GM12801 (cell line): ENCODE results near the gene UGCG.

Source experiments
- CTCF ChIP-seq: IDR thresholded peaks from one replicate; pipeline ENCODE4 v1.5.1; 2011; ENCODE audit warnings: control low read depth; ENCODE audit not compliant: insufficient read length; ENCODE audit errors: extremely low read depth

Gene UGCG

GRCh38 chr9:111959468-111960359 lies 63.1 kb downstream of the UGCG start:
- TF ChIP-seq CTCF = no peak

- no peak for TF ChIP-seq CTCF
These were observed 64.4 kb downstream of the UGCG start for GRCh38 chr9:111961009-111961408.

GRCh38 chr9:111961575-111961974 lies 65.0 kb downstream of the UGCG start:
- TF ChIP-seq CTCF = no peak

GRCh38 chr9:111962021-111962420 lies 65.4 kb downstream of the UGCG start:
- TF ChIP-seq CTCF = no peak

- no peak for TF ChIP-seq CTCF
These were observed 67.4 kb downstream of the UGCG start for GRCh38 chr9:111963995-111964394.

GRCh38 chr9:111965566-111966019 lies 69.0 kb downstream of the UGCG start:
- TF ChIP-seq CTCF = no peak

GRCh38 chr9:111966124-111966723 lies 69.6 kb downstream of the UGCG start:
- TF ChIP-seq CTCF = no peak
